ENCODE data around the gene OAS1. TPM values are rescaled to one million over a fixed set of nuclear protein-coding genes. Genes with fewer than 3 reads are reported as not detected.

The OAS1 gene
- total RNA-seq, 1 donor from 2014 or later: 132 TPM

GRCh38 chr12:112891093-112892024 is 15.4 kb upstream of the OAS1 start:
- Histone ChIP-seq H3K27ac (ENCODE audit: low read depth, low read length) (no peak overlapping the region), H2AFZ (ENCODE audit: low read depth, low read length) (no peak overlapping the region), H3K4me3 (ENCODE audit: insufficient read depth, low read depth, low read length) (no peak overlapping the region), H3K36me3 (ENCODE audit: insufficient read depth, low read length) (no peaks in the 10 kb centered on the region), H3K27me3 (ENCODE audit: insufficient read depth, low read length) (no peaks in the 10 kb centered on the region), H3K4me1 (ENCODE audit: insufficient read depth, low read length) (no peaks in the 10 kb centered on the region), H3K9ac (ENCODE audit: low read length) (no peak overlapping the region), H4K20me1 (ENCODE audit: insufficient read depth, low read length) (no peaks in the 10 kb centered on the region), H3K9me3 (ENCODE audit: insufficient read depth, low read depth, low read length) (no peaks in the 10 kb centered on the region), H3K4me2 (ENCODE audit: low read length) (no peak overlapping the region), H3K79me2 (ENCODE audit: insufficient read depth, low read length) (no peaks in the 10 kb centered on the region)
- Mint-ChIP-seq H3K4me1 (ENCODE audit: low read depth, unreplicated experiment) (no peaks in the 10 kb centered on the region), H3K27me3 (ENCODE audit: low read depth, unreplicated experiment) (peaks cover 42% of the 10 kb centered on the region), H3K36me3 (ENCODE audit: low read depth, unreplicated experiment) (no peaks in the 10 kb centered on the region), H3K9me3 (ENCODE audit: unreplicated experiment) (no peaks in the 10 kb centered on the region), H3K4me3 (ENCODE audit: unreplicated experiment) (no peak overlapping the region), H3K27ac (ENCODE audit: unreplicated experiment) (no peak overlapping the region)
- no peak for TF ChIP-seq EZH2 (IDR thresholded peaks at IDR 0.05; ENCODE audit: insufficient read depth, low read length)
- TF ChIP-seq, protein P1, sequence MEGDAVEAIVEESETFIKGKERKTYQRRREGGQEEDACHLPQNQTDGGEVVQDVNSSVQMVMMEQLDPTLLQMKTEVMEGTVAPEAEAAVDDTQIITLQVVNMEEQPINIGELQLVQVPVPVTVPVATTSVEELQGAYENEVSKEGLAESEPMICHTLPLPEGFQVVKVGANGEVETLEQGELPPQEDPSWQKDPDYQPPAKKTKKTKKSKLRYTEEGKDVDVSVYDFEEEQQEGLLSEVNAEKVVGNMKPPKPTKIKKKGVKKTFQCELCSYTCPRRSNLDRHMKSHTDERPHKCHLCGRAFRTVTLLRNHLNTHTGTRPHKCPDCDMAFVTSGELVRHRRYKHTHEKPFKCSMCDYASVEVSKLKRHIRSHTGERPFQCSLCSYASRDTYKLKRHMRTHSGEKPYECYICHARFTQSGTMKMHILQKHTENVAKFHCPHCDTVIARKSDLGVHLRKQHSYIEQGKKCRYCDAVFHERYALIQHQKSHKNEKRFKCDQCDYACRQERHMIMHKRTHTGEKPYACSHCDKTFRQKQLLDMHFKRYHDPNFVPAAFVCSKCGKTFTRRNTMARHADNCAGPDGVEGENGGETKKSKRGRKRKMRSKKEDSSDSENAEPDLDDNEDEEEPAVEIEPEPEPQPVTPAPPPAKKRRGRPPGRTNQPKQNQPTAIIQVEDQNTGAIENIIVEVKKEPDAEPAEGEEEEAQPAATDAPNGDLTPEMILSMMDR (IDR thresholded peaks at IDR 0.05; ENCODE audit: insufficient read depth, low read depth, low read length): no peak
- DNase-seq (ENCODE audit: low read depth): no peak
- no peak for FAIRE-seq

GRCh38 chr12:112892856-112893255 is 13.9 kb upstream of the OAS1 start:
- H3K9ac ChIP-seq (ENCODE audit: low read length): no peak overlapping the region
- no peaks in the 10 kb centered on the region for H3K9me3 Mint-ChIP-seq (ENCODE audit: unreplicated experiment)
- H3K4me2 ChIP-seq (ENCODE audit: low read length): no peak overlapping the region
- no peak overlapping the region for H3K4me3 Mint-ChIP-seq (ENCODE audit: unreplicated experiment)
- no peaks in the 10 kb centered on the region for H3K4me1 ChIP-seq (ENCODE audit: insufficient read depth, low read length)
- no peaks in the 10 kb centered on the region for H4K20me1 ChIP-seq (ENCODE audit: insufficient read depth, low read length)
- H3K27me3 ChIP-seq (ENCODE audit: insufficient read depth, low read length): no peaks in the 10 kb centered on the region
- H3K27ac Mint-ChIP-seq (ENCODE audit: unreplicated experiment): no peak overlapping the region
- H3K36me3 ChIP-seq (ENCODE audit: insufficient read depth, low read length): no peaks in the 10 kb centered on the region
- no peaks in the 10 kb centered on the region for H3K36me3 Mint-ChIP-seq (ENCODE audit: low read depth, unreplicated experiment)
- H3K4me1 Mint-ChIP-seq (ENCODE audit: low read depth, unreplicated experiment): no peaks in the 10 kb centered on the region
- TF ChIP-seq, protein P1 (IDR thresholded peaks at IDR 0.05; ENCODE audit: insufficient read depth, low read depth, low read length): no peak
- TF ChIP-seq EZH2 (IDR thresholded peaks at IDR 0.05; ENCODE audit: insufficient read depth, low read length): no peak
- FAIRE-seq (no peak), DNase-seq (ENCODE audit: low read depth) (no peak)
- H3K27ac ChIP-seq (ENCODE audit: low read depth, low read length): no peak overlapping the region
- no peak overlapping the region for H3K4me3 ChIP-seq (ENCODE audit: insufficient read depth, low read depth, low read length)
- H3K79me2 ChIP-seq (ENCODE audit: insufficient read depth, low read length): no peaks in the 10 kb centered on the region
- no peaks in the 10 kb centered on the region for H3K9me3 ChIP-seq (ENCODE audit: insufficient read depth, low read depth, low read length)
- H3K27me3 Mint-ChIP-seq (ENCODE audit: low read depth, unreplicated experiment): peaks cover 51% of the 10 kb centered on the region
- H2AFZ ChIP-seq (ENCODE audit: low read depth, low read length): no peak overlapping the region

- TF ChIP-seq, protein P1 (IDR thresholded peaks at IDR 0.05; ENCODE audit: insufficient read depth, low read depth, low read length): no peak
- no peak for TF ChIP-seq EZH2 (IDR thresholded peaks at IDR 0.05; ENCODE audit: insufficient read depth, low read length)
- H3K4me2 ChIP-seq (ENCODE audit: low read length): no peak overlapping the region
- H3K27ac ChIP-seq (ENCODE audit: low read depth, low read length): no peak overlapping the region
- H2AFZ ChIP-seq (ENCODE audit: low read depth, low read length): no peak overlapping the region
- no peaks in the 10 kb centered on the region for H3K79me2 ChIP-seq (ENCODE audit: insufficient read depth, low read length)
- no peaks in the 10 kb centered on the region for H4K20me1 ChIP-seq (ENCODE audit: insufficient read depth, low read length)
- DNase-seq (ENCODE audit: low read depth) (no peak), FAIRE-seq (no peak)
- H3K27me3 Mint-ChIP-seq (ENCODE audit: low read depth, unreplicated experiment): peaks cover 54% of the 10 kb centered on the region
- H3K27ac Mint-ChIP-seq (ENCODE audit: unreplicated experiment): no peak overlapping the region
- H3K4me1 Mint-ChIP-seq (ENCODE audit: low read depth, unreplicated experiment): no peaks in the 10 kb centered on the region
- H3K36me3 Mint-ChIP-seq (ENCODE audit: low read depth, unreplicated experiment): no peaks in the 10 kb centered on the region
- H3K9ac ChIP-seq (ENCODE audit: low read length): no peak overlapping the region
- H3K4me3 ChIP-seq (ENCODE audit: insufficient read depth, low read depth, low read length): no peak overlapping the region
- no peaks in the 10 kb centered on the region for H3K9me3 Mint-ChIP-seq (ENCODE audit: unreplicated experiment)
- no peaks in the 10 kb centered on the region for H3K9me3 ChIP-seq (ENCODE audit: insufficient read depth, low read depth, low read length)
- H3K36me3 ChIP-seq (ENCODE audit: insufficient read depth, low read length): no peaks in the 10 kb centered on the region
- H3K4me1 ChIP-seq (ENCODE audit: insufficient read depth, low read length): no peaks in the 10 kb centered on the region
- no peak overlapping the region for H3K4me3 Mint-ChIP-seq (ENCODE audit: unreplicated experiment)
- H3K27me3 ChIP-seq (ENCODE audit: insufficient read depth, low read length): no peaks in the 10 kb centered on the region
Measured at GRCh38 chr12:112894128-112894527, 12.6 kb upstream of the OAS1 start.
